GM12878 (cell line): ENCODE measurements around the gene KIAA2012. TPM values are rescaled to one million over a fixed set of nuclear protein-coding genes. Genes with fewer than 3 reads are reported as not detected.

Experiments used
- ATAC-seq: fragments of 200-7000 bp; cut with Tn5 transposase; 3 replicates; pipeline ENCODE4 v1.9.1; 2020; ENCODE audit warnings: mild to moderate bottlenecking, moderate library complexity
- BruUV-seq: library from RNA; stranded (reverse); fragments of 400-500 nt; replicated peaks from 2 replicates; lab custom pipeline; 2021; lab: Mats Ljungman, UMichigan
- CTCF ChIA-PET: fragments of 300-600 bp; sonication (Branson Sonifier 250); formaldehyde crosslinking; extraction: SDS; loops from one replicate; lab custom pipeline; 2021; ENCODE audit warnings: inconsistent platforms; lab: Yijun Ruan, JAX
- POLR2A ChIA-PET: fragments of 350-600 bp; formaldehyde crosslinking; extraction: SDS; loops from one replicate; lab custom pipeline; 2021; ENCODE audit warnings: inconsistent platforms; lab: Charles Lee
- RAD21 ChIA-PET: fragments of 300-600 bp; sonication (Branson Sonifier 250); formaldehyde crosslinking; loops from one replicate; lab custom pipeline; 2023; ENCODE audit warnings: antibody characterized with exemption; ENCODE audit not compliant: unreplicated experiment; lab: Charles Lee
- SMC1A ChIA-PET: fragments of 300-600 bp; sonication (Branson Sonifier 250); formaldehyde crosslinking; loops from one replicate; lab custom pipeline; 2023; ENCODE audit not compliant: unreplicated experiment, uncharacterized antibody; lab: Charles Lee
- DNase-seq: peaks from one replicate; pipeline ENCODE4 v3.0.0-alpha.2; 2011; ENCODE audit warnings: low read depth, low spot score
- FAIRE-seq: peaks from 3 replicates; lab custom pipeline; 2011; peaks lifted over from hg19 to GRCh38; lab: Jason Lieb, UNC
- H2AFZ ChIP-seq: 2 replicates; pipeline ENCODE4 v1.6.0; 2011; ENCODE audit warnings: low read depth, low read length, control low read depth; ENCODE audit not compliant: control insufficient read depth
- H3K27ac ChIP-seq: 2 replicates; pipeline ENCODE4 v1.5.1; 2011; ENCODE audit warnings: control low read depth; ENCODE audit not compliant: control insufficient read depth, insufficient read depth
- H3K27me3 ChIP-seq, 2 experiments: replicated peaks in 1 of 2; 2 replicates each; pipeline versions ENCODE4 v1.6.0 to v1.6.1; 2011; ENCODE audit warnings: low read length in 1 of 2; ENCODE audit not compliant: control insufficient read depth in 2 of 2, insufficient read depth in 2 of 2
- H3K36me3 ChIP-seq, 2 experiments: 2 replicates each; pipeline ENCODE4 v1.5.1; 2011; ENCODE audit warnings: low read length in 1 of 2; ENCODE audit not compliant: control insufficient read depth in 2 of 2, insufficient read depth in 2 of 2
- H3K4me1 ChIP-seq: 2 replicates; pipeline ENCODE4 v1.6.1; 2011; ENCODE audit warnings: mild to moderate bottlenecking, low read length, moderate library complexity, mixed read lengths; ENCODE audit not compliant: control insufficient read depth, insufficient read depth
- H3K4me2 ChIP-seq: 2 replicates; pipeline ENCODE4 v1.6.0; 2011; ENCODE audit warnings: control low read depth; ENCODE audit not compliant: control insufficient read depth, insufficient read depth
- H3K4me3 ChIP-seq: fragments of 200-600 bp; sonication (generic); 2 replicates; pipeline ENCODE4 v1.5.1; 2016
- H3K79me2 ChIP-seq: 2 replicates; pipeline ENCODE4 v1.6.0; 2011; ENCODE audit warnings: low read length; ENCODE audit not compliant: control insufficient read depth, insufficient read depth
- H3K9ac ChIP-seq: 2 replicates; pipeline ENCODE4 v1.8.0; 2011; ENCODE audit warnings: low read length, control low read depth, mixed read lengths; ENCODE audit not compliant: control insufficient read depth, insufficient read depth
- H3K9me3 ChIP-seq: replicated peaks from 3 replicates; pipeline ENCODE4 v1.5.1; 2011; ENCODE audit warnings: mild to moderate bottlenecking, low read length; ENCODE audit not compliant: control insufficient read depth, insufficient read depth
- H4K20me1 ChIP-seq: 2 replicates; pipeline ENCODE4 v1.6.0; 2011; ENCODE audit not compliant: control insufficient read depth, insufficient read depth
- BHLHE40 ChIP-seq, 2 experiments: fragments of 450-650 bp in 1 of 2; IDR thresholded peaks; 2 replicates each; pipeline ENCODE4 v1.6.1; 2011 to 2017; ENCODE audit warnings: low read depth in 2 of 2, borderline replicate concordance in 1 of 2, improper control_type of control experiment in 1 of 2, low read length in 1 of 2, mild to moderate bottlenecking in 1 of 2
- BRCA1 ChIP-seq: IDR thresholded peaks from 2 replicates; pipeline ENCODE4 v1.6.1; 2011; ENCODE audit warnings: low read depth, low read length, improper control_type of control experiment
- CHD2 ChIP-seq: IDR thresholded peaks from 2 replicates; pipeline ENCODE4 v1.6.1; 2011; ENCODE audit warnings: low read depth, low read length, improper control_type of control experiment, borderline replicate concordance
- E2F4 ChIP-seq: IDR thresholded peaks from 2 replicates; pipeline ENCODE4 v1.6.1; 2012; ENCODE audit warnings: low read depth, low read length, improper control_type of control experiment
- EZH2 ChIP-seq: IDR thresholded peaks from 2 replicates; pipeline ENCODE4 v1.6.1; 2012; ENCODE audit warnings: low read depth, mild to moderate bottlenecking, control low read depth, inconsistent platforms, low read length, borderline replicate concordance; ENCODE audit not compliant: control insufficient read depth
- GATAD2B ChIP-seq: fragments of 450-650 bp; conservative IDR thresholded peaks from 2 replicates; pipeline ENCODE4 v1.6.1; 2017; ENCODE audit warnings: low read depth, mild to moderate bottlenecking, moderate library complexity
- JUND ChIP-seq: IDR thresholded peaks from 2 replicates; pipeline ENCODE4 v1.6.1; 2012; ENCODE audit warnings: low read depth, mild to moderate bottlenecking, low read length, improper control_type of control experiment, moderate library complexity
- KAT2A ChIP-seq: conservative IDR thresholded peaks from 2 replicates; pipeline ENCODE4 v1.6.1; 2011; ENCODE audit warnings: low read depth, low read length; ENCODE audit not compliant: control insufficient read depth
- MEF2A ChIP-seq: IDR thresholded peaks from 2 replicates; pipeline ENCODE4 v1.6.1; 2011; ENCODE audit warnings: low read depth, mild to moderate bottlenecking, low read length, moderate library complexity; ENCODE audit not compliant: insufficient read depth
- MTA2 ChIP-seq: fragments of 450-650 bp; IDR thresholded peaks from 2 replicates; pipeline ENCODE4 v1.6.1; 2016; ENCODE audit warnings: low read depth, mild to moderate bottlenecking, moderate library complexity
- NFIC ChIP-seq: IDR thresholded peaks from 2 replicates; pipeline ENCODE4 v1.6.1; 2012; ENCODE audit warnings: low read depth, mild to moderate bottlenecking, inconsistent platforms, low read length, moderate library complexity
- POLR2A ChIP-seq: IDR thresholded peaks from 2 replicates; pipeline ENCODE4 v1.6.1; 2011; ENCODE audit warnings: low read depth, mild to moderate bottlenecking, low read length
- POLR2AphosphoS2 ChIP-seq: IDR thresholded peaks from 2 replicates; pipeline ENCODE4 v1.6.1; 2011; ENCODE audit warnings: low read depth, mild to moderate bottlenecking, low read length, improper control_type of control experiment, moderate library complexity
- POU2F2 ChIP-seq: IDR thresholded peaks from 3 replicates; pipeline ENCODE4 v1.6.1; 2011; ENCODE audit warnings: low read depth, mild to moderate bottlenecking, low read length, borderline replicate concordance
- RAD21 ChIP-seq: IDR thresholded peaks from 2 replicates; pipeline ENCODE4 v1.6.1; 2011; ENCODE audit warnings: mild to moderate bottlenecking, low read depth, low read length, moderate library complexity; ENCODE audit not compliant: insufficient read depth
- RAD51 ChIP-seq: fragments of 450-650 bp; IDR thresholded peaks from 2 replicates; pipeline ENCODE4 v1.6.1; 2016; ENCODE audit warnings: moderate library complexity, mild to moderate bottlenecking, inconsistent platforms
- RBBP5 ChIP-seq: fragments of 200-600 bp; sonication (generic); conservative IDR thresholded peaks from 2 replicates; pipeline ENCODE4 v1.6.1; 2016
- SKIL ChIP-seq: fragments of 450-650 bp; IDR thresholded peaks from 2 replicates; pipeline ENCODE4 v1.6.1; 2017; ENCODE audit warnings: mild to moderate bottlenecking, low read depth, inconsistent platforms; ENCODE audit not compliant: poor library complexity, severe bottlenecking
- TAF1 ChIP-seq: IDR thresholded peaks from 2 replicates; pipeline ENCODE4 v1.6.1; 2011; ENCODE audit warnings: mild to moderate bottlenecking, low read depth, low read length, borderline replicate concordance
- WRNIP1 ChIP-seq: IDR thresholded peaks from 2 replicates; pipeline ENCODE4 v1.6.1; 2011; ENCODE audit warnings: low read depth, low read length, improper control_type of control experiment, borderline replicate concordance
- ZNF24 ChIP-seq: fragments of 450-650 bp; IDR thresholded peaks from 2 replicates; pipeline ENCODE4 v1.6.1; 2017; ENCODE audit warnings: antibody characterized with exemption, mild to moderate bottlenecking
- ZSCAN29 ChIP-seq: fragments of 450-650 bp; IDR thresholded peaks from 2 replicates; pipeline ENCODE4 v1.6.1; 2017; ENCODE audit warnings: mild to moderate bottlenecking, moderate library complexity
- WGBS: methylation state at CpG from one replicate; pipeline ENCODE4 v1.1.6; 2016; ENCODE audit warnings: low lambda C conversion rate; ENCODE audit not compliant: insufficient replicate concordance, insufficient coverage; ENCODE audit errors: missing lambda C conversion rate; 5-methylcytosine and 5-hydroxymethylcytosine counted together
- in situ Hi-C: fragments of 300-500 bp; cut with MboI; formaldehyde crosslinking; loops from 9 replicates; pipeline ENCODE4 v1.14.3; 2018; ENCODE audit warnings: mixed read lengths
- intact Hi-C: fragments of 100-400 bp; cut with micrococcal nuclease; formaldehyde crosslinking; loops from one replicate; pipeline ENCODE4 v1.14.2; 2022; ENCODE audit not compliant: unreplicated experiment
- polyA plus RNA-seq, 11 experiments: library from polyadenylated mRNA; depleted of rRNA in 4 of 11; unstranded in 6 of 11; stranded (reverse) in 5 of 11; fragments of >200 nt; fragmentation: Nextera tagmentation in 4 of 11; fragmentation: Illumina TruSeq in 1 of 11; extraction: Ambion mirVana in 4 of 11; extraction: Trizol in 1 of 11; gene quantifications; 1 replicate in 1 of 11; 2 replicates in 10 of 11; pipeline versions ENCODE4 v1.2.1 to v1.2.3, GENCODE V29; 2011 to 2016; ENCODE audit warnings: inconsistent platforms in 2 of 11, missing spikeins in 2 of 11, low read depth in 1 of 11
- total RNA-seq, 4 experiments: library from RNA; depleted of rRNA in 3 of 4; stranded (reverse); fragments of >200 nt in 3 of 4; fragmentation: Illumina TruSeq in 1 of 4; extraction: Trizol in 1 of 4; gene quantifications; 2 replicates each; pipeline versions ENCODE4 v1.2.1 to v1.2.3, GENCODE V29; 2013 to 2021

Gene KIAA2012
- total and polyA plus RNA-seq, 10 of the 15 experiments (the other 5 are each of a cell fraction or from before 2014, with no cell fraction given): 0.03 TPM; not detected in 9

GRCh38 chr2:202035089-202035940, 37.7 kb upstream of the KIAA2012 start:
- no peak for FAIRE-seq
- POLR2A ChIA-PET: no interaction called here
- in situ Hi-C loops: no loop called here
- TF ChIP-seq WRNIP1 (no peak), ZNF24 (no peak), GATAD2B (0 out of 2 replicates have a peak, but pooled peaks have one; percentile 44), BRCA1 (no peak), MEF2A (no peak), JUND (no peak), ZSCAN29 (no peak), POU2F2 (no peak), RAD21 (no peak), RBBP5 (no peak), CHD2 (no peak), KAT2A (no peak), POLR2A (no peak), EZH2 (no peak), BHLHE40 (IDR thresholded peaks at IDR 0.05; ENCODE audit: borderline replicate concordance in 1 of 2, low read depth in 2 of 2, low read length in 1 of 2) (peak in 1 of 2 experiments; percentile 30; a peak in 1 of 4 replicates), TAF1 (no peak), MTA2 (no peak), POLR2AphosphoS2 (no peak), NFIC (no peak), SKIL (no peak), RAD51 (no peak), E2F4 (no peak)

More at GRCh38 chr2:202035089-202035940, 37.7 kb upstream of the KIAA2012 start:
- 54% methylated on average over 73 of the region's 78 CpGs for WGBS
- RAD21 ChIA-PET: no interaction called here
- CTCF ChIA-PET: interaction anchor here (0.6 kb wide), 1 partner anchor 71 kb away, joined by 3 read pairs; no protein-coding TSS in a partner anchor
- intact Hi-C loops: loop anchor here (5.0 kb wide), 2 partner anchors 58 to 142 kb away; no protein-coding TSS in a partner anchor
- H3K27ac ChIP-seq: no peak overlapping the region
- H3K79me2 ChIP-seq: no peaks in the 10 kb centered on the region
- no peaks in the 10 kb centered on the region; the same call in 2 of the 3 replicates for H3K9me3 ChIP-seq
- H3K4me3 ChIP-seq: no peak overlapping the region; the same call in 1 of the 2 replicates
- H3K27me3 ChIP-seq: peaks cover 0 to 18% of the 10 kb centered on the region in 2 experiments; a peak in 2 of 4 replicates
- BruUV-seq: no TSS peak
- H3K4me2 ChIP-seq: peak overlapping the region; percentile 86
- H2AFZ ChIP-seq: no peak overlapping the region
- H4K20me1 ChIP-seq: no peaks in the 10 kb centered on the region
- no peaks in the 10 kb centered on the region; the same call in 1 of the 2 replicates for H3K4me1 ChIP-seq
- H3K36me3 ChIP-seq: no peaks in the 10 kb centered on the region
- DNase-seq (no peak), ATAC-seq (no peak)
- SMC1A ChIA-PET: no interaction called here
- no peak overlapping the region for H3K9ac ChIP-seq
